Amygdala (tissue), 56 donors: Measurements from ENCODE around the gene OVAAL.
"Not testable (repeated sequence)": the region's sequence is repeated elsewhere in the genome, so short reads cannot be mapped to it uniquely, and the experiment has no call there.

ENCODE experiments used
- DNase-seq, 56 donors: peaks; one replicate each; lab custom pipeline; 2025; lab: John Stamatoyannopoulos, UW

OVAAL gene

GRCh38 chr1:180539136-180539535, 19.6 kb upstream of the OVAAL start:
- no peak for DNase-seq

- no peak for DNase-seq
Observed at GRCh38 chr1:180540697-180541594, 17.8 kb upstream of the OVAAL start.

- no peak for DNase-seq
Observed at GRCh38 chr1:180542113-180542837, 16.5 kb upstream of the OVAAL start.

DNA sequence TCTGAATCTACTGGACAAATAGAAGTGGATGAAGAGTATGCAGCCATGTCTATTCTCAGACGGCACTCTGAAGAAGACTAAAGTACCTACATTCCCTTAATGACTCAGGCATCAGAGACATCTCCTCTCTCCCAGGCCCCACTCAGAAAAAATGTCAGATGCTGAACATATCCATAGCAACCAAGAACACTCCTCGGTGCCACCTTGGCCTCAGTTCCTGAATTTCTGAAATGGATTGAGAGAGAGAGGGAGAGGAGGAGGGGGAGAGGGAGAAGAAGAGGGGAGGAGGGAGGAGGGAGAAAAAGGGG, 16.0 kb upstream of the OVAAL start:
- DNase-seq, result no peak

- DNase-seq, result no peak
Observed at GRCh38 chr1:180544050-180544449, 14.7 kb upstream of the OVAAL start.

DNA sequence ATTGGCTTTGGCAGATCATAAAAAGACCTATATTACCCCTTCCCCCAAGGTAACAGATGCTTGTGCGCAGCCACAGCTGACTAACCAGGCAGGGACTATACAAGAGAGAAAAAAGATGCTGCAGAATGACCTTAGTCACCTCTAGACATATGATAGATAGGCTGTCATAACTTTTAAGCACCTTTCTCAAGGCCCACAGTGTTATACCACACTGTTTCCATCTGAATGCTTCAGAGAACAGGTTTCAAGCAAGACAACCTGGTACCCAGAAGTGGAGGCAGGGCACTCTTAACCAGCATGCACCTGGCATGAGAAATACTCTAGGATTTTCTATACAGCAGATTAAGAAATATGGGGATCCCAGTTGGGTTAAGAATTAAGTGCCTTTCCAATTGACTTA, 12.8 kb upstream of the OVAAL start:
- no peak for DNase-seq

GRCh38 chr1:180548686-180549317, 10.0 kb upstream of the OVAAL start:
- DNase-seq, result no peak

DNA sequence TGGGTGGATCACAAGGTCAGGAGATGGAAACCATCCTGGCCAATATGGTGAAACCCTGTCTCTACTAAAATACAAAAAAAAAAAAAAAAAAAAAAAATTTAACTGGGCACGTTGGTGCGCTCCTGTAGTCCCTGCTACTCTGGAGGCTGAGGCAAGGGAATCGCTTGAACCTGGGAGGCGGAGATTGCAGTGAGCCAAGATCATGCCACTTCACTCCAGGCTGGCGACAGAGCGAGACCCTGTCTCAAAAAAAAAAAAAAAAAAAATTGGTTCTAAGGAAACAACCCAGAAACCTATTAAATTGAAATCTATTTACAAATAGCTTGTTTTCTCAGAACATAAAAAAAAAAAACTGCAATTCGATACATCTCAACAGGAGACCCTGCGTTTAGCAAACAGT, 9.0 kb upstream of the OVAAL start:
- DNase-seq, result not testable (repeated sequence)

DNA sequence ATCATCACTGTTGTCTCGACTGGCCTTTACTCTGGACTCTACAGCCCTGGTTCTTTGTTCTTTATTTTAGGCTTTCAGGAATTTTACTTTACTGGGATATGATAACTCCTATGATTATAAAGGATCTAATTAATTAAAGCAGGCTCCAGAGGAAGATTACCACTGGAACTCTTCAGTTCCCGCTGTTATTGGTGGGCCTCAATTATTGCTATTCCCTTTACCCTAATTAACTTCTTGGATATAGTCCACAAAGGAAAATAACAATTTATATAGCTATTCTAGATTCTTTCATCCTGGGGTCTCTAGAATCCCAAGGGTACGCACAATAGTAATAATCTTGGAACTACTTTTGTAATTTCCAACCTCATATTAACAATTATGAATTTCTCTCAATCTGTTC, 8.5 kb upstream of the OVAAL start:
- DNase-seq, result no peak

- no peak for DNase-seq
Observed at GRCh38 chr1:180551997-180552396, 6.8 kb upstream of the OVAAL start.

DNA sequence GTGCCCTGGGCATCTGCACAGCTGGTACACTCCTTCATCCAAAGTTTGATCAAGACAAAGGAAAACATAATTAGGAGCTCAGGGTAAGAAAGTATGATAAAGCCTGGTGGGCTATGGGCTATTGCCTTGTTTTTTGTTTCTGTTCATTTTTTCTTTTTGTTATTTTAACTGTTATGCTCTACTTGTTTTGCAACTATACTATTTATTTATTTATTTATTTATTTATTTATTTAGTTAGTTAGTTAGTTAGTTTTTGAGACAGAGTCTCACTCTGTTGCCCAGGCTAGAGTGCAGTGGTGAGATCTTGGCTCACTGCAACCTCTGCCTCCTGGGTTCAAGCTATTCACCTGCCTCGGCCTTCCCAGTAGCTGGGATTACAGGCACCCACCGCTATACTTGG, 5.7 kb upstream of the OVAAL start:
- not testable (repeated sequence) for DNase-seq

- DNase-seq, result no peak
Observed at GRCh38 chr1:180555411-180555810, 3.4 kb upstream of the OVAAL start.

DNA sequence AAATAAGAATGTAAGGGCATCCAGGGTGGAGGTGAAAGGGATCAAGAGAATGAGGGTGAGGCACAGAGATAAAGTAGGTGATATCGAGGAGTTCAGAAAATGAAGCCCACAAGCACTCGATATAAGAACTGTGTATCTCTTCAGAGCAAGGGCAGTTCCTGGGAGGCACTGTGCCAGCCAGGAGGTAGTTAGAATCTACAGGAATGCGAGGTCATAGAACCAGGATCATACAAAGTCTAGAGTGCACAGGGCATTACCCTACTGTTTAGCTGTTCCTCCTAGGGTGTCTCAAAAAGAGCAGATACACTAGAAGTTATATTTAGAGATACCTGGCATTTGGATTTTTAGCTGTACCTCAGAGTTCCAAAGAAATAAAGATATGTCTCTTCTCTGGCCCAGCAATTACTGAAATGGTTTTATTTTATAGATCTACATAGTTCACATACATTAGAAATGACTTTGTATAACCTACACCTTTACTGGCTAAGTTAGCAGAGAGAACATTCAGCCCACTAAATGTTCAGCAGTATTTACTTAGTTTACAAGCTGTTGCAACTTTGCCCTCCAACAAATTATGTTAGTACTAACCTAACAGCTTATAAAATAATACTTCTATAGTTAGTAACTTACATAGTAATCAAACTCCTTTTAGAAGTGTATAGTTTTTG, 1.6 kb downstream of the OVAAL start:
- no peak for DNase-seq

DNA sequence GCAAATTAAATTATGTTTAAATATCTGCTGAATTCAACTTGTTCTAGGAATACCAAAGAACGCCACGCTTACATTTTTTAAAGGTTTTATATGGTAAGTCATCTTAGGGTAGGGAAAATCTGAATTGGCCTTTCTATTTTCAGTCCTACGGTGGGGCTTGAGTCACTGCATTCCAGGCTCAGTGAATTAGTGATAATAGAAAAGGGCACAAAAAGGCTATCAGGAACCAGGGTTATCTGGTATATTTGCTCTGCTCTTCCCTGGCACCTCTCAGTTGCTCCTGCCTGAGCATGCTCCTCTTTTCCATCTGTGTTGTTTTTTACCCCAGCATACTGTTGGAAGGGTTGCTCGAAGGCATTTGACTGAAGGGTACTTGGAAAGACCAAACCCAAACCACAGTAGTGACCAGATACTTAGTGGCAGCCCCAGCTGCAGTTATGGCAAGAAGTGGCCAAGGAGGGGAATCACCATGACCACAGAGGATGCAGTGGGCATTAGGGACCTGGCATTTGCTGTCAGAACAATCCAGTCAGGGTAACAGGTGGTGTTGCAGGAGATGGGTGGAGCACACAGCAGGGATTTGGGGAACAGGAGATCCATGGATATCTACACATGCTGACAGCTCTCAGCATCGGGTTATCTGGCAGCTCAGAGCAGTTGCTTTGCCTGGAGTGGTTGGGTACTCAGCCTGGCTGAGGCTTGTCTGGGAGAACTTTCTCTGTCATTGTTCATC, 2.3 kb downstream of the OVAAL start:
- DNase-seq, result no peak

GRCh38 chr1:180562640-180563025, 3.9 kb downstream of the OVAAL start:
- no peak for DNase-seq

- DNase-seq, result no peak
Observed at GRCh38 chr1:180563026-180563827, 4.5 kb downstream of the OVAAL start.

DNA sequence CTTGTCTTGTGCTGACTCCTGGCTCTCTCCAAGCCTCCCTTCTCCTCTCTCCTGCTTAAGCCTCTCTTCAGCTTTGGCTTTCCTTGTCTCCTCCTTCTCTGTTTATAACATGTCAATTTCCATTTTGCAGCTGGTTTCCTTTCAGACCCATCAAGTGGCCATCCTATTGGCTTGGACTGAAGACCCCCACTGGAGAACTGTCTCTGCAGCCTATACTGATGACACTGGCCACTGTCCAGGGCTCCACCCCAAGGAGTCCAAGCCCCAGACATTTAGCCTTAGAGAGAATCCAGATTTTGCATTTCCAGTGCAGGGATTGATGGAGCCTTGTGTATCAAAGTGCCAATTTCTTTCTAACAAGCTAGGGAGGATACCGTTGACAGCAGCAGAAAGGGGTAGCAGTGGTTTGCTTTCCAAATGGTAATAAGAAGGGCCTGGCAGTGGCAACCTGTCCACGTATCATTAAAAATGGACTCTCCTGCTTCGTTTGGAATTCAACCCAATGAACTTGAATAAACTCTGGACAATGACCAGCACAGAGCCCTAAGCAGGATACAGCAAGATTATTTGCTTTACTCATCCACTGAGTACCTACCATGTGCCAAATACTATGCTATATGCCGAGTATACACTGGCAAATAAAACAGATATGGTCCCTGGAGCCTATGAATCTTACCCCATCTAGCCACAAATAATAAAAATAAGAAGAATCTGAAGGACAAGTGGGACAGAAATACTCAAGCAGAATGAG, 6.5 kb downstream of the OVAAL start:
- no peak for DNase-seq

DNA sequence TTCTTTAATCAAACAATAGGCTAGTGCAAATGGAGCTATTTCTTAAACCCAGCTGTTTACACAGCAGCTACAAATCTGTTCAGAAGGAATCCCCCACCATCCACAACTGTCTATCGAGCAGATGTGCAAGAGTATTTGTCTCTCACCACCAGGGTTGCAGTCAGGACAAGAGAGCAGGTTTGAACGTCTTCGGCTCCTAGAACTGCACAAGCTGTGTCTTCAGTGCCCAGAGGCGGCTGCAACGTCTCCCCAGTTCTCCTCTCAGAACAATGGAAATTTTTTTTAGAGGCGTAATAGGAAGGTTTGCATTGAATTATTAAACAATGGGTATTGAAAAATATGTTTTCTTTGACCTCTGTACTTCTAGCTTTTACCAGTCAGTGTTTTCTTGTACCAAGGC, 7.3 kb downstream of the OVAAL start:
- DNase-seq, result no peak

DNA sequence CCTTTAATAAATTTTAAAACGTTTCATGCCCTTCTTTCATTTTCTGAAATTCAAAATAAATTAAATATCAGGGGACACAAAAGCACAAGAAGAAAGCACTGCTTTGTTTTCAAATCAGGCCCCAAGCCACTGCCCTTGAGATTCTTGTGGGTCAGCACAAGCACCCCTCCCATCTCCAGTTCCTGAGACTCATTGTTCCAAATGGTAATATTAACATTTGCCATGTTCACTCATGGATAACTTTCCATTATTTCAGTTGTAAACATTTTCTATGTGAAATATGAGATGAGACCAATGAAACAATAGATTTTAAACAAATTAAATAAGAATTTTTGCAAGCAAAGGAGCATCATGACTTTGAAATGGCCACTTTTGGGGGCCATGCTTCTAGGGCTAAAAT, 7.7 kb downstream of the OVAAL start:
- no peak for DNase-seq
